ENCODE results near the gene SYT6. TPM values are rescaled to one million over a fixed set of nuclear protein-coding genes. Genes with fewer than 3 reads are reported as not detected.

SYT6 gene
- total RNA-seq: under 1 TPM in 2 of 4 donors, not detected in 2; 0.29 to 0.55 TPM

- no peak for DNase-seq
- Histone ChIP-seq H3K27ac (no peak within 1 kb of the TSS), H3K4me1 (peaks cover 0 to 20% of the 10 kb centered on the region in 2 donors), H3K27me3 (peaks cover 27 to 50% of the 10 kb centered on the region in 2 donors), H3K9me3 (no peaks in the 10 kb centered on the region), H3K36me3 (no peaks in the 10 kb centered on the region), H3K4me3 (peak within 1 kb of the TSS in 1 of 2 donors; percentile 17)
- intact Hi-C loops (cut with DNase I; ENCODE audit: low total_unique reads): no loop called here
- TF ChIP-seq POLR2A (IDR thresholded peaks at IDR 0.05) (no peak), CTCF (IDR thresholded peaks at IDR 0.05) (no peak)
Measured at GRCh38 chr1:114153261-114154145, at the start of gene SYT6. Gene SYT6, minus strand, starts transcription at chr1:114153869. Its CDS starts 97 bp downstream, at chr1:114153772.

DNA sequence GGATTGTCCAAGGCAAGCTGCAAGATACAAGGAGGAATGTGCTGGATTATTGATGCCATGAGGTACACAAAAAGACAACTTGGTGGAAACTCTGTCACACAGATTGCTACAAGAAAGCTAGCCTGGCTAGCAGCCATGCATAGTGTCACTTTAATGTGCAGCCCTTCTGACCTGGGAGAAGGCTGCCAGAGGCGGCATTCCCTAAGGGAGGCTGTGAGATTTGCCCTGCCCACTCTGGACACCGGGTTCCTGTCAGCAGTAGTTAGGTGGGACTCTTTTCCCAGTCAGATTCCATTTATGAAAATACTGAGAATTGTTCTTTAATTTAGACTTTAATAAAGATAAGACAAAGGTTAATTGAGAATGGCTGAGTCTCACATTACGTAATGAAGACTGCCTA is 47.8 kb upstream of the SYT6 start:
- intact Hi-C loops (cut with DNase I; ENCODE audit: low total_unique reads): no loop called here

GRCh38 chr1:114199017-114199594 is 45.4 kb upstream of the SYT6 start:
- no peak for DNase-seq
- H3K9me3 ChIP-seq: no peaks in the 10 kb centered on the region
- no peak overlapping the region for H3K4me3 ChIP-seq
- no peak overlapping the region for H3K27ac ChIP-seq
- H3K27me3 ChIP-seq: no peaks in the 10 kb centered on the region
- H3K36me3 ChIP-seq: no peaks in the 10 kb centered on the region
- intact Hi-C loops (cut with DNase I; ENCODE audit: low total_unique reads): no loop called here
- H3K4me1 ChIP-seq: no peaks in the 10 kb centered on the region
- TF ChIP-seq POLR2A (IDR thresholded peaks at IDR 0.05) (no peak), CTCF (IDR thresholded peaks at IDR 0.05) (no peak)

More for the DNA sequence above, 47.8 kb upstream of the SYT6 start:
- DNase-seq: no peak
- Histone ChIP-seq H3K36me3 (no peaks in the 10 kb centered on the region), H3K4me3 (no peak overlapping the region), H3K9me3 (no peaks in the 10 kb centered on the region), H3K27me3 (no peaks in the 10 kb centered on the region), H3K27ac (no peak overlapping the region), H3K4me1 (no peaks in the 10 kb centered on the region)
- no peak for TF ChIP-seq CTCF (IDR thresholded peaks at IDR 0.05)
- no peak for TF ChIP-seq POLR2A (IDR thresholded peaks at IDR 0.05)

- Histone ChIP-seq H3K27ac (no peak overlapping the region), H3K4me1 (no peaks in the 10 kb centered on the region)
Measured at GRCh38 chr1:114196992-114197907, 43.6 kb upstream of the SYT6 start.

More at GRCh38 chr1:114196992-114197907, 43.6 kb upstream of the SYT6 start:
- Histone ChIP-seq H3K4me3 (no peak overlapping the region), H3K36me3 (no peaks in the 10 kb centered on the region), H3K9me3 (no peaks in the 10 kb centered on the region), H3K27me3 (no peaks in the 10 kb centered on the region)
- intact Hi-C loops (cut with DNase I; ENCODE audit: low total_unique reads): no loop called here
- no peak for DNase-seq
- TF ChIP-seq POLR2A (IDR thresholded peaks at IDR 0.05) (no peak), CTCF (IDR thresholded peaks at IDR 0.05) (no peak)

Measured in uterus (tissue), 4 donors.